Mucosa of rectum (tissue), 2 donors: ENCODE results near the gene NELL1.

Source experiments
- H3K27ac ChIP-seq, 2 donors: one replicate each; pipeline ENCODE4 v1.7.0; 2013; ENCODE audit warnings: inconsistent platforms in 2 of 2, low read depth in 2 of 2, low read length in 2 of 2
- H3K27me3 ChIP-seq, 2 donors: one replicate each; pipeline ENCODE4 v1.7.0; 2013; ENCODE audit warnings: low read length in 2 of 2; ENCODE audit not compliant: control insufficient read depth in 2 of 2, insufficient read depth in 2 of 2
- H3K36me3 ChIP-seq, 2 donors: one replicate each; pipeline ENCODE4 v1.7.0; 2013; ENCODE audit warnings: low read length in 2 of 2; ENCODE audit not compliant: control insufficient read depth in 2 of 2, insufficient read depth in 2 of 2
- H3K4me1 ChIP-seq, 2 donors: one replicate each; pipeline ENCODE4 v1.7.0; 2013; ENCODE audit warnings: low read length in 2 of 2, mild to moderate bottlenecking in 1 of 2; ENCODE audit not compliant: control insufficient read depth in 2 of 2, insufficient read depth in 2 of 2
- H3K4me3 ChIP-seq, 2 donors: one replicate each; pipeline ENCODE4 v1.7.0; 2013; ENCODE audit warnings: low read length in 2 of 2
- H3K9ac ChIP-seq, 2 donors: one replicate each; pipeline ENCODE4 v1.7.0; 2013; ENCODE audit warnings: low read length in 2 of 2, low read depth in 1 of 2, mild to moderate bottlenecking in 1 of 2
- H3K9me3 ChIP-seq, 2 donors: one replicate each; pipeline ENCODE4 v1.7.0; 2013; ENCODE audit warnings: low read length in 2 of 2; ENCODE audit not compliant: control insufficient read depth in 2 of 2
- donor health status: healthy.
- donor health status: Normal muscosa, but diverticular disease.

Gene NELL1

DNA sequence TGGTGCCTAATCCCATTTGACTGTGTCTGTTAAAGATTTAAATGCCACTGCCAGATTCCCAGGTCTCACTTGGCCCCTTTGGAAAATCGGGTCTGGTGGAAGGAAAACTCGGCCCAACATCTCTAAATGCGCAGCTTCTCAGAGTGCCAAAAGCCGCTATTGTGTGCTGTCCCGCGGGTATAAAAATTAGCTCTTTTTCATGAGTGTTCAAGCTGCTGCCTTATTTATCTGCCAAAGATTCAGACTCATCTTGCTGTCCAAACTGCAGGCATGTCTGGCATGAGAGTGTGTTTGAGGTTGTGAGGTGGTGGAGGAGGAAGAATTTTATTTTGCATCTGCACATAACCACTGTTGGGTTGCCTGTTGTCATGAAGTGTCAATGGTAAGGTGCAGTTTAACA is 91.4 kb downstream of the NELL1 start:
- Histone ChIP-seq H3K27ac (no peak overlapping the region), H3K27me3 (no peaks in the 10 kb centered on the region), H3K9ac (no peak overlapping the region), H3K9me3 (no peaks in the 10 kb centered on the region), H3K4me1 (no peaks in the 10 kb centered on the region), H3K4me3 (no peak overlapping the region), H3K36me3 (no peaks in the 10 kb centered on the region)

GRCh38 chr11:20762116-20762844 is 92.9 kb downstream of the NELL1 start:
- H3K9ac ChIP-seq, result no peak overlapping the region
- no peak overlapping the region for H3K4me3 ChIP-seq
- no peaks in the 10 kb centered on the region for H3K36me3 ChIP-seq
- no peaks in the 10 kb centered on the region for H3K9me3 ChIP-seq
- H3K4me1 ChIP-seq, result no peaks in the 10 kb centered on the region
- no peaks in the 10 kb centered on the region for H3K27me3 ChIP-seq
- no peak overlapping the region for H3K27ac ChIP-seq

GRCh38 chr11:20762980-20763379 is 93.6 kb downstream of the NELL1 start:
- H3K9ac ChIP-seq, result no peak overlapping the region
- no peaks in the 10 kb centered on the region for H3K27me3 ChIP-seq

DNA sequence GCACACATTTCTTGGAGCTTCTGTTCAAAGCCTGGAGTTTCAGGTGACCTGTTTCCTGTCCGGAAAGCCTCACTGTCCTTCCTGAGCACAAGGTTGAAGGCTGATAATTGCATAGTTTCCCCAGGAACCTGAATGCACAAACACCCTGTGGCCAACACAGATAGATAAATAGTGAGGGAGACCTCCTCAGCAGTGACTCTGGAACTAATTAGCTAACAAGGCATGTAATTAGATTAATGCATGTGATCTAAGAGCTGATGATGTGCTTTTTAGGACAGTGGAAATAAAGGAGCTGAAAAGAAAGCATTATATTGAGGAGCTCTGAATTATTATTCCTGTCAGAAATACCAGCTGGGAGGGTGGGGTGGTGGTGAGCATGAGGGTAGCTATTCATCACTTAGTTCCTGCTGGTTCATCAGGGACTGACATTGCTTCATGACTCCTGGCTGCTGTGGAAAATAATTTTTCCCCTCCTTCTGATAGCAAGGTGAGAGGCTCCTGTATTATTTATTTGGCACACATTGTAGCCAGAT is 101.1 kb downstream of the NELL1 start:
- Histone ChIP-seq H3K27me3 (no peaks in the 10 kb centered on the region), H3K27ac (no peak overlapping the region), H3K4me1 (no peaks in the 10 kb centered on the region), H3K4me3 (no peak overlapping the region), H3K36me3 (no peaks in the 10 kb centered on the region), H3K9ac (no peak overlapping the region), H3K9me3 (no peaks in the 10 kb centered on the region)

More at GRCh38 chr11:20762980-20763379, 93.6 kb downstream of the NELL1 start:
- Histone ChIP-seq H3K27ac (no peak overlapping the region), H3K36me3 (no peaks in the 10 kb centered on the region), H3K9me3 (no peaks in the 10 kb centered on the region), H3K4me1 (no peaks in the 10 kb centered on the region), H3K4me3 (no peak overlapping the region)

- Histone ChIP-seq H3K9ac (no peak overlapping the region), H3K9me3 (no peaks in the 10 kb centered on the region), H3K36me3 (no peaks in the 10 kb centered on the region), H3K27me3 (no peaks in the 10 kb centered on the region), H3K4me3 (no peak overlapping the region), H3K4me1 (no peaks in the 10 kb centered on the region), H3K27ac (no peak overlapping the region)
Measured at GRCh38 chr11:20771026-20771425, 101.6 kb downstream of the NELL1 start.

DNA sequence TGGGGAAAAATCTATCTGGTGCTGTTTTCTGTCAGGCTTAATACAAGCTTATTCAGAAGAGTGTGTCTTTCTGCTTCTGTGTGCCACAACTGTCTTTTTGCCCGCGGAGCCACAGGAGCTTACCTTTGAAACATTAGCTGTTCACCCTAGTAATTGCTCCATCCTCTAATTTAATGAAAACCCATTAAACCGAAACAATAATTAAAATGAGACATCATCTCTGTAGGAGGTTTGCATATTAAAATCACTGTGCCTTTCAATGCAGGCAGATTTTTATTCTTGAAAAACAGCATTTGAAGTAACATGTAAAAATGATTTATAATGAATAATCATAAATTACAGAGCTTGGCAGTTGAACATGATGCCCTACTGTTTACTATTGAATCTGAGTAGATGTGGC is 102.3 kb downstream of the NELL1 start:
- Histone ChIP-seq H3K27me3 (no peaks in the 10 kb centered on the region), H3K36me3 (no peaks in the 10 kb centered on the region), H3K4me1 (no peaks in the 10 kb centered on the region), H3K27ac (no peak overlapping the region), H3K9me3 (no peaks in the 10 kb centered on the region), H3K9ac (no peak overlapping the region), H3K4me3 (no peak overlapping the region)

DNA sequence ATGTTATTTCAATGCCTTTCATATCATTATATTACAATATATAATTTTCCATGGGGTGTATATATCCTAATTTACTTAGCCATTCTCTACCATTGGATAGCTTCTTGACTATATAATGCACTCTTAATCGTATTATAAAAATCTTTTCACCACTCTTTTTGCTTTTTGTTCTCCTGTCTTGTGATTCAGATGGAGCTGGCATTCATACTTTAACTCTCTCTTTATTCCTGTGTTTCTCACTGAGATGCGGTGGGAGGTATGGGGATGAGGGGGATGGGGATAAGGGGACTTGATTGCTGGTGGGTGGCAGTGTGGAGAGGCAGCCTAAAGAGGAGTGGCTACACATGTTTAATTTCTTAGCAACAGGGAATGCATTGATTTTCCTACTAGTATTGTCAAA is 105.9 kb downstream of the NELL1 start:
- no peaks in the 10 kb centered on the region for H3K9me3 ChIP-seq
- no peaks in the 10 kb centered on the region for H3K36me3 ChIP-seq
- no peaks in the 10 kb centered on the region for H3K27me3 ChIP-seq
- H3K9ac ChIP-seq, result no peak overlapping the region
- no peaks in the 10 kb centered on the region for H3K4me1 ChIP-seq
- H3K4me3 ChIP-seq, result no peak overlapping the region
- H3K27ac ChIP-seq, result no peak overlapping the region

DNA sequence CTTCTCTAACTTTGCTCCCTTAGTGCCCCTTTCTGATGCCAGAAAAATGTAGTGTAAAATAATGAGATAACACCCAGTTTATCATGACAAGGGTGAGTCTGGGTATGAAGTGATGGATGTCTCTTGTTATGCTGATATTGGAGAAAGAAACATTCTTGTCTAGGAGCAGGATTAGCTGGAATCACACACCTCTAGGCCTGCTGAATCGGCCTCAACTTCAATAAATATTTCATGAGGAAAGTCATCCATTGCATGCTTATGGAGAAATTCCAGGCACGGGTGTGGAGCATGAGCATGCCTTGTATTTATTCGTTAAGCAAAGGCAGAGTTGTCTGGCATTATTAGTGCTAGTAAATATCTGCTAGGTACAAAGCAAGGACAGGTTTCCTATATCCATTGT is 113.4 kb downstream of the NELL1 start:
- Histone ChIP-seq H3K9me3 (no peaks in the 10 kb centered on the region), H3K36me3 (no peaks in the 10 kb centered on the region), H3K27me3 (no peaks in the 10 kb centered on the region), H3K27ac (no peak overlapping the region), H3K4me1 (no peaks in the 10 kb centered on the region), H3K9ac (no peak overlapping the region), H3K4me3 (no peak overlapping the region)

GRCh38 chr11:20783220-20783619 is 113.8 kb downstream of the NELL1 start:
- Histone ChIP-seq H3K4me3 (no peak overlapping the region), H3K9ac (no peak overlapping the region), H3K36me3 (no peaks in the 10 kb centered on the region), H3K9me3 (no peaks in the 10 kb centered on the region), H3K27me3 (no peaks in the 10 kb centered on the region), H3K27ac (no peak overlapping the region), H3K4me1 (no peaks in the 10 kb centered on the region)

DNA sequence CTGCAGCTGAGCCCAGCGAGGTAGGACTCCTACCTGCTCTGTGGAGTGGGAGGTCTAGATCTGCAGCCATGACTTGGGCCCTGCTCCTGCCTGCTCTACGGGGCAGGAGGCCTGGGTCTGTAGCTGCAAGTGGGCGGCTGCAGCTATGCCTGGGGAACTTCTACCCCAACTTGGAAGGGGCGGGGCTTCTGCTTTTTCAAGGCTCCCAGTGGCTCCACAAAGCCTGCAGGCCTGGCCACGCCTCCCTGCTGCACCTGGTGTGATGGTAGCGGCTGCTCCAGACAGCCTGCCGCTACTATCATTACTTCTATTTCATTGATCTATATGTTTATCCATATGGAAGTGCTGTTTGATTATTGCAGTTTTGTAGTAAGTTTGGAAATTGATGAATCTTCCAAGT is 121.2 kb downstream of the NELL1 start:
- Histone ChIP-seq H3K4me3 (no peak overlapping the region), H3K4me1 (no peaks in the 10 kb centered on the region), H3K27ac (no peak overlapping the region), H3K27me3 (no peaks in the 10 kb centered on the region), H3K9ac (no peak overlapping the region), H3K36me3 (no peaks in the 10 kb centered on the region), H3K9me3 (no peaks in the 10 kb centered on the region)
